HepG2 (cell line): Measurements from ENCODE around the gene OTOG.

ENCODE experiments used
- CTCF ChIP-seq: sonication (generic); formaldehyde crosslinking; IDR thresholded peaks from 2 replicates; pipeline ENCODE4 v1.5.0; 2020; ENCODE audit warnings: mild to moderate bottlenecking, missing genetic modification reagents, moderate library complexity
- JUNB ChIP-seq: sonication (generic); formaldehyde crosslinking; IDR thresholded peaks from 2 replicates; pipeline ENCODE4 v1.8.0; 2022; ENCODE audit warnings: missing genetic modification reagents, mild to moderate bottlenecking, borderline replicate concordance
- SATB2 ChIP-seq: sonication (generic); formaldehyde crosslinking; IDR thresholded peaks from 2 replicates; pipeline ENCODE4 v1.5.0; 2020; ENCODE audit warnings: missing genetic modification reagents
- SRY ChIP-seq: sonication (generic); formaldehyde crosslinking; IDR thresholded peaks from 2 replicates; pipeline ENCODE4 v1.8.0; 2022; ENCODE audit warnings: mild to moderate bottlenecking, missing genetic modification reagents
- ZBTB26 ChIP-seq: IDR thresholded peaks from 2 replicates; pipeline ENCODE4 v1.6.1; 2016; ENCODE audit warnings: missing compliant biosample characterization, missing genetic modification reagents, borderline replicate concordance
- ZBTB39 ChIP-seq: sonication (generic); formaldehyde crosslinking; IDR thresholded peaks from 2 replicates; pipeline ENCODE4 v1.5.0; 2020; ENCODE audit warnings: missing genetic modification reagents
- ZBTB40 ChIP-seq, 2 experiments: fragments of 450-650 bp in 1 of 2; sonication (generic) in 1 of 2; formaldehyde crosslinking in 1 of 2; IDR thresholded peaks; 2 replicates each; pipeline versions ENCODE4 v1.6.1 to v1.8.0; 2016 to 2022; ENCODE audit warnings: antibody characterized with exemption in 1 of 2, mild to moderate bottlenecking in 1 of 2, missing genetic modification reagents in 1 of 2

GRCh38 chr11:17561111-17561415 is 14.0 kb downstream of the OTOG start:
- TF ChIP-seq ZBTB39 (CRISPR knock-in tag) (no peak), ZBTB26 (CRISPR knock-in tag) (no peak), SATB2 (CRISPR knock-in tag) (no peak), ZBTB40 (IDR thresholded peaks at IDR 0.05) (no peak), ZBTB40 (CRISPR knock-in tag; IDR thresholded peaks at IDR 0.05) (no peak), CTCF (CRISPR knock-in tag) (no peak), SRY (no peak), JUNB (CRISPR knock-in tag) (no peak)
